SH-SY5Y (cell line): ENCODE data around the gene PCAT6.

ENCODE experiments used
- GATA2 ChIP-seq: IDR thresholded peaks from 2 replicates; pipeline ENCODE4 v1.6.1; 2011; ENCODE audit warnings: mild to moderate bottlenecking, low read depth, low read length
- GATA3 ChIP-seq: IDR thresholded peaks from 2 replicates; pipeline ENCODE4 v1.6.1; 2011; ENCODE audit warnings: low read depth, mild to moderate bottlenecking, low read length, moderate library complexity

GRCh38 chr1:202809597-202810159 is 1.1 kb upstream of the PCAT6 start:
- TF ChIP-seq GATA2: no peak
- no peak for TF ChIP-seq GATA3
